Measurements from ENCODE around the gene PEX13.
A peak's percentile ranks its signal among the peaks of the same experiment; 100 is the strongest.

The PEX13 gene

GRCh38 chr2:61065714-61066709, 48.5 kb downstream of the PEX13 start, which contains the start of gene SANBR:
SANBR (plus strand) TSS chr2:61065871; CDS start chr2:61070351, 4,480 bp downstream.
- H3K4me3 ChIP-seq (replicated peaks; ENCODE audit: low read depth, low read length): peak within 1 kb of the TSS; percentile 61
- TF ChIP-seq CTCF (IDR thresholded peaks at IDR 0.05; ENCODE audit: low read depth, low read length, missing control alignments): no peak
- DNase-seq (ENCODE audit: extremely low read depth, low read depth): peak; percentile 24

GRCh38 chr2:61074100-61074499, 56.6 kb downstream of the PEX13 start:
- H3K4me3 ChIP-seq (replicated peaks; ENCODE audit: low read depth, low read length): no peak overlapping the region
- no peak for DNase-seq (ENCODE audit: extremely low read depth, low read depth)
- no peak for TF ChIP-seq CTCF (IDR thresholded peaks at IDR 0.05; ENCODE audit: low read depth, low read length, missing control alignments)

DNA sequence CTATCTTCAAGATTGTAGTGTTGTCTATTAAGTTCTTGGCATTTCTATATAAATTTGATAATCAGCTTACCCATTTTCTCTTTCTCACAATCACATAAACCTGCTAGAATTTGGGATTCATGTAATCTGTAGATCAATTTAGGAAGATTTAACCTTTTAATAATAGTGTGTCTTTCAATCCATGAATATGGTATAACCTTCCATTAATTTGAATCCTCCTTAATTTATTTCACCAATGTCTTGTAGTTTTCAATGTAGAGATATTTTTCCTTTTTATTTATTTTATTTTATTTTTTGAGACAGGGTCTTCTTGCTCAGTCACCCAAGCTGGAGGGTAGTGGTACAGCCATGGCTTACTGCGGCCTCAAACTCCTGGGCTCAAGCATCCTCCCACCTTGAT, 68.4 kb downstream of the PEX13 start:
- no peak for TF ChIP-seq CTCF (IDR thresholded peaks at IDR 0.05; ENCODE audit: low read depth, low read length, missing control alignments)
- no peak overlapping the region for H3K4me3 ChIP-seq (replicated peaks; ENCODE audit: low read depth, low read length)
- DNase-seq (ENCODE audit: extremely low read depth, low read depth): no peak

GRCh38 chr2:61089797-61090196, 72.3 kb downstream of the PEX13 start:
- no peak for DNase-seq (ENCODE audit: extremely low read depth, low read depth)
- TF ChIP-seq CTCF (IDR thresholded peaks at IDR 0.05; ENCODE audit: low read depth, low read length, missing control alignments): no peak
- H3K4me3 ChIP-seq (replicated peaks; ENCODE audit: low read depth, low read length): no peak overlapping the region

GRCh38 chr2:61090386-61090921, 72.9 kb downstream of the PEX13 start:
- no peak for TF ChIP-seq CTCF (IDR thresholded peaks at IDR 0.05; ENCODE audit: low read depth, low read length, missing control alignments)
- H3K4me3 ChIP-seq (replicated peaks; ENCODE audit: low read depth, low read length): no peak overlapping the region
- no peak for DNase-seq (ENCODE audit: extremely low read depth, low read depth)

DNA sequence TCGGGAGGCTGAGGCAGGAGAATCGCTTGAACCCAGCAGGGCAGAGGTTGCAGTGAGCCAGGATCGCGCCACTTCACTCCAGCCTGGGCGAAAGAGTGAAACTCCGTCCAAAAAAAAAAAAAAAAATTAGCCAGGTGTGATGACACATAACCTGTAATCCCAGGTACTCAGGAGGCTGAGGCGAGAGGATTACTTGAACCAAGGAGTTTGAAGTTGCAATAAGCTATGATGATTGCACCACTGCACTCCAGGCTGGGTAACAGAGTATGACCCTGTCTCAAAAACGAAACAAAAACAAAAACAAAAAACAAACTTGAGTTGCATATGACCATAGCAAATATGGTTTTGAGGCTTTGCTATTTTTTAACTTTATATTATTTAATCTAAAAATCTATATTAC, 74.0 kb downstream of the PEX13 start:
- no peak for TF ChIP-seq CTCF (IDR thresholded peaks at IDR 0.05; ENCODE audit: low read depth, low read length, missing control alignments)
- DNase-seq (ENCODE audit: extremely low read depth, low read depth): no peak
- H3K4me3 ChIP-seq (replicated peaks; ENCODE audit: low read depth, low read length): no peak overlapping the region
